H1 (cell line): Measurements from ENCODE around the gene GNLY. TPM values are rescaled to one million over a fixed set of nuclear protein-coding genes. Genes with fewer than 3 reads are reported as not detected.

ENCODE experiments used
- CTCF ChIA-PET: fragments of 300-600 bp; sonication (Branson Sonifier 250); formaldehyde crosslinking; loops from one replicate; lab custom pipeline; 2021; ENCODE audit not compliant: partially characterized antibody; lab: Charles Lee
- POLR2A ChIA-PET: fragments of 300-600 bp; sonication (Branson Sonifier 250); formaldehyde crosslinking; loops from one replicate; lab custom pipeline; 2021; ENCODE audit warnings: inconsistent platforms; ENCODE audit not compliant: partially characterized antibody; lab: Charles Lee
- DNase-seq, 2 experiments: peaks; one replicate each; pipeline versions ENCODE4 v3.0.0 to v3.0.0-alpha.2; 2010 to 2022; ENCODE audit warnings: low spot score in 2 of 2, low read depth in 1 of 2, mixed read lengths in 1 of 2
- FAIRE-seq: peaks from 2 replicates; lab custom pipeline; 2011; peaks lifted over from hg19 to GRCh38; lab: Jason Lieb, UNC
- H2AFZ ChIP-seq: 2 replicates; pipeline ENCODE4 v1.8.1; 2012; ENCODE audit warnings: low read length, inconsistent platforms
- H2AK5ac ChIP-seq: 2 replicates; pipeline ENCODE4 v1.6.1; 2013; ENCODE audit warnings: low read depth, low read length
- H2BK120ac ChIP-seq: replicated peaks from 2 replicates; pipeline ENCODE3; 2013; ENCODE audit warnings: low read depth, low read length, inconsistent platforms
- H2BK12ac ChIP-seq: 2 replicates; pipeline ENCODE4 v1.6.1; 2013; ENCODE audit warnings: low read depth, low read length
- H2BK15ac ChIP-seq: 2 replicates; pipeline ENCODE4 v1.6.1; 2013; ENCODE audit warnings: low read length
- H2BK20ac ChIP-seq: 2 replicates; pipeline ENCODE4 v1.6.1; 2013; ENCODE audit warnings: low read length
- H2BK5ac ChIP-seq: 2 replicates; pipeline ENCODE4 v1.6.1; 2013; ENCODE audit warnings: low read depth, low read length
- H3K14ac ChIP-seq: 2 replicates; pipeline ENCODE4 v1.6.1; 2013; ENCODE audit warnings: inconsistent platforms; ENCODE audit not compliant: insufficient read length
- H3K18ac ChIP-seq: 2 replicates; pipeline ENCODE4 v1.6.1; 2013; ENCODE audit warnings: low read length; ENCODE audit errors: extremely low read depth
- H3K23ac ChIP-seq: 2 replicates; pipeline ENCODE4 v1.6.1; 2013; ENCODE audit warnings: inconsistent platforms; ENCODE audit not compliant: insufficient read length
- H3K23me2 ChIP-seq: 2 replicates; pipeline ENCODE4 v1.6.1; 2013; ENCODE audit warnings: low read depth, low read length
- H3K27ac ChIP-seq: 2 replicates; pipeline ENCODE4 v1.6.1; 2011; ENCODE audit warnings: low read depth, low read length, inconsistent platforms
- H3K27me3 ChIP-seq, 4 experiments: replicated peaks in 1 of 4; 1 replicate in 1 of 4; 2 replicates in 3 of 4; pipeline versions ENCODE4 v1.6.1 to v1.8.1; 2011 to 2013; ENCODE audit warnings: low read length in 3 of 4, mild to moderate bottlenecking in 3 of 4, inconsistent platforms in 2 of 4, mixed read lengths in 2 of 4, moderate library complexity in 1 of 4; ENCODE audit not compliant: control insufficient read depth in 3 of 4, insufficient read depth in 3 of 4; ENCODE audit errors: extremely low read depth in 1 of 4
- H3K36me3 ChIP-seq, 4 experiments: 2 replicates each; pipeline versions ENCODE4 v1.6.1 to v1.8.1; 2011 to 2013; ENCODE audit warnings: mild to moderate bottlenecking in 4 of 4, low read length in 3 of 4, moderate library complexity in 2 of 4, control low read depth in 1 of 4, inconsistent platforms in 1 of 4; ENCODE audit not compliant: insufficient read depth in 4 of 4, control insufficient read depth in 2 of 4
- H3K4ac ChIP-seq: replicated peaks from 2 replicates; pipeline ENCODE3; 2013; ENCODE audit warnings: low read length, low read depth, mixed read lengths, inconsistent platforms; ENCODE audit not compliant: insufficient read length
- H3K4me1 ChIP-seq, 4 experiments: replicated peaks in 1 of 4; 1 replicate in 1 of 4; 2 replicates in 3 of 4; pipeline versions ENCODE4 v1.6.1 to v1.8.1; 2011 to 2013; ENCODE audit warnings: low read length in 3 of 4, inconsistent platforms in 2 of 4, mixed read lengths in 1 of 4; ENCODE audit not compliant: insufficient read depth in 4 of 4, control insufficient read depth in 3 of 4
- H3K4me2 ChIP-seq, 2 experiments: 2 replicates each; pipeline versions ENCODE4 v1.6.1 to v1.8.1; 2011 to 2013; ENCODE audit warnings: low read depth in 2 of 2, low read length in 2 of 2, control low read depth in 1 of 2, inconsistent platforms in 1 of 2, mild to moderate bottlenecking in 1 of 2; ENCODE audit not compliant: insufficient read depth in 1 of 2
- H3K4me3 ChIP-seq, 4 experiments: fragments of 200-600, 300-600 bp in 1 of 4; sonication (generic), shearing (Covaris generic), sonication (Bioruptor Twin) in 1 of 4; 2 replicates each; pipeline versions ENCODE4 v1.5.1 to v1.8.1; 2011 to 2016; ENCODE audit warnings: low read length in 4 of 4, low read depth in 3 of 4, control low read depth in 2 of 4, inconsistent platforms in 2 of 4, mild to moderate bottlenecking in 2 of 4, mixed read lengths in 1 of 4, moderate library complexity in 1 of 4; ENCODE audit not compliant: insufficient read depth in 2 of 4; ENCODE audit errors: extremely low read depth in 1 of 4
- H3K56ac ChIP-seq: replicated peaks from 2 replicates; pipeline ENCODE3; 2013; ENCODE audit warnings: low read depth, mild to moderate bottlenecking, mixed read lengths, low read length, inconsistent platforms; ENCODE audit not compliant: insufficient read length
- H3K79me1 ChIP-seq: 2 replicates; pipeline ENCODE4 v1.6.1; 2013; ENCODE audit warnings: low read depth, low read length, control low read depth
- H3K79me2 ChIP-seq, 2 experiments: 2 replicates each; pipeline versions ENCODE4 v1.6.1 to v1.8.1; 2012 to 2013; ENCODE audit warnings: low read length in 2 of 2, mild to moderate bottlenecking in 2 of 2, inconsistent platforms in 1 of 2; ENCODE audit not compliant: insufficient read depth in 2 of 2, control insufficient read depth in 1 of 2
- H3K9ac ChIP-seq, 4 experiments: replicated peaks in 1 of 4; 1 replicate in 1 of 4; 2 replicates in 3 of 4; pipeline versions ENCODE4 v1.6.1 to v1.8.1; 2011 to 2013; ENCODE audit warnings: low read depth in 3 of 4, low read length in 3 of 4, control low read depth in 2 of 4, mild to moderate bottlenecking in 2 of 4, moderate library complexity in 2 of 4, inconsistent platforms in 1 of 4; ENCODE audit errors: extremely low read depth in 1 of 4
- H3K9me3 ChIP-seq, 2 experiments: 2 replicates each; pipeline versions ENCODE4 v1.6.1 to v1.8.1; 2012 to 2013; ENCODE audit warnings: mild to moderate bottlenecking in 2 of 2, moderate library complexity in 2 of 2, control low read depth in 1 of 2, inconsistent platforms in 1 of 2, low read depth in 1 of 2, low read length in 1 of 2, mixed read lengths in 1 of 2; ENCODE audit not compliant: insufficient read depth in 2 of 2
- H4K20me1 ChIP-seq, 2 experiments: replicated peaks in 1 of 2; 2 replicates each; pipeline versions ENCODE3 to v1.8.1; 2011 to 2013; ENCODE audit warnings: inconsistent platforms in 2 of 2, low read length in 2 of 2, mild to moderate bottlenecking in 1 of 2; ENCODE audit not compliant: insufficient read depth in 2 of 2, control insufficient read depth in 1 of 2
- H4K5ac ChIP-seq: 2 replicates; pipeline ENCODE4 v1.6.1; 2013; ENCODE audit warnings: low read length, low read depth, mixed read lengths, inconsistent platforms; ENCODE audit not compliant: insufficient read length
- H4K8ac ChIP-seq: 2 replicates; pipeline ENCODE4 v1.8.0; 2013; ENCODE audit warnings: mild to moderate bottlenecking, moderate library complexity, low read length, inconsistent platforms; ENCODE audit not compliant: insufficient read depth; ENCODE audit errors: extremely low read depth
- H4K91ac ChIP-seq: replicated peaks from 2 replicates; pipeline ENCODE3; 2013; ENCODE audit warnings: low read length, mixed read lengths, inconsistent platforms; ENCODE audit not compliant: insufficient read length
- ASH2L ChIP-seq: fragments of 200-600, 300-600 bp; sonication (generic); IDR thresholded peaks from one replicate; pipeline ENCODE4 v1.7.1; 2017; ENCODE audit warnings: low read length
- BCL11A ChIP-seq, 2 experiments: IDR thresholded peaks; one replicate each; pipeline ENCODE4 v1.6.1; 2011; ENCODE audit warnings: low read depth in 2 of 2, low read length in 2 of 2, mild to moderate bottlenecking in 2 of 2
- FOSL1 ChIP-seq: IDR thresholded peaks from 2 replicates; pipeline ENCODE4 v1.6.1; 2011; ENCODE audit warnings: mild to moderate bottlenecking, low read depth, low read length, moderate library complexity; ENCODE audit not compliant: insufficient read depth
- RBBP5 ChIP-seq: IDR thresholded peaks from 2 replicates; pipeline ENCODE4 v1.7.1; 2012; ENCODE audit warnings: low read depth, mild to moderate bottlenecking, inconsistent platforms, low read length, moderate library complexity, borderline replicate concordance
- RFX5 ChIP-seq: IDR thresholded peaks from 2 replicates; pipeline ENCODE4 v1.6.1; 2011; ENCODE audit warnings: low read depth, low read length, improper control_type of control experiment, borderline replicate concordance
- SP4 ChIP-seq: IDR thresholded peaks from 2 replicates; pipeline ENCODE4 v1.6.1; 2012; ENCODE audit warnings: low read length, inconsistent platforms
- polyA plus RNA-seq, 7 experiments: library from polyadenylated mRNA; depleted of rRNA in 3 of 7; stranded (reverse) in 5 of 7; unstranded in 2 of 7; fragments of >200 nt in 5 of 7; fragments of 200-250 nt in 2 of 7; gene quantifications; 1 replicate in 5 of 7; 2 replicates in 1 of 7; 4 replicates in 1 of 7; pipeline versions ENCODE4 v1.2.1 to v1.2.3, GENCODE V29; 2011 to 2013; ENCODE audit warnings: missing spikeins in 2 of 7, mixed read lengths in 2 of 7
- total RNA-seq: library from RNA; stranded (reverse); fragmentation: NEBNext Ultra II Directional; extraction: Animal tissue kit (Norgen Biotek cat#: 25700); gene quantifications from 2 replicates; pipeline ENCODE4 v1.2.1, GENCODE V29; 2021
- TF ChIP-seq, protein P1 (sequence below), 3 experiments: IDR thresholded peaks; 1 replicate in 2 of 3; 2 replicates in 1 of 3; pipeline versions ENCODE4 v1.5.1 to v1.6.1; 2011; ENCODE audit warnings: low read length in 3 of 3, mild to moderate bottlenecking in 3 of 3, inconsistent platforms in 2 of 3, low read depth in 1 of 3, moderate library complexity in 1 of 3; ENCODE audit not compliant: insufficient read depth in 1 of 3; ENCODE audit errors: control extremely low read depth in 1 of 3

Gene GNLY
- total and polyA plus RNA-seq, 2 of the 8 experiments (the other 6 are each of a cell fraction or from before 2014, with no cell fraction given): 0.03 TPM; not detected in 1

DNA sequence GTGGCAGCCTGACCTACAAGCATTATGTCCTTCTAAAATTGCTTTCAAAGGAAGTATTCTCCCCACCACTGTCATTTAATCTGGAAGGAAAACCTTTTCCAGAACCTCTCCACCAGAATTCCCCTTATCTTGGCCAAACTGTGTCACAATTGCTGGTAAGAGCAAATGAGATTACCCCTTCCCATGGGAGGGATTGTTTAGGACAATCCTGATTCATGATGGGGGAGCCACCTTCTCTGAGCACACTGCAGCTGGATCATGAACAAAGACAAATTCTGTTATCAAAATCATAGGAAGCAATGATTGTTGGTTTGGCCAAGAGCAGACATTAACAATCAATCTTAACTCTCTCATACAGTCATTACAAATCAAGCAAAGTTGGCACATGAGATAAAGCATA, 41.5 kb downstream of the GNLY start:
- Histone ChIP-seq H3K56ac (no peak overlapping the region), H2BK120ac (no peak overlapping the region), H3K23me2 (no peaks in the 10 kb centered on the region), H3K27me3 (no peaks in the 10 kb centered on the region), H3K4me1 (no peaks in the 10 kb centered on the region), H3K14ac (no peak overlapping the region), H3K4me3 (no peak overlapping the region), H3K79me1 (no peaks in the 10 kb centered on the region), H2BK15ac (no peak overlapping the region), H2BK12ac (no peak overlapping the region), H3K4me2 (no peak overlapping the region), H2BK20ac (no peak overlapping the region), H4K5ac (no peak overlapping the region), H4K8ac (no peak overlapping the region), H3K18ac (no peak overlapping the region), H2AK5ac (no peak overlapping the region), H3K9ac (no peak overlapping the region), H2BK5ac (no peak overlapping the region), H3K27ac (no peak overlapping the region), H3K23ac (no peak overlapping the region), H4K91ac (no peak overlapping the region), H3K36me3 (no peaks in the 10 kb centered on the region), H3K9me3 (0 out of 4 replicates have a peak, but pooled peaks cover 0 to 3% of the 10 kb centered on the region in 2 experiments), H3K4ac (no peak overlapping the region), H3K79me2 (no peaks in the 10 kb centered on the region), H4K20me1 (no peaks in the 10 kb centered on the region), H2AFZ (no peak overlapping the region)
- ChIA-PET CTCF (interaction anchor here (0.6 to 47.8 kb wide), 7 partner anchors 9 to 973 kb away, joined by 3 to 986 read pairs (median 9); partner anchors contain the start of gene ATOH8), POLR2A (no interaction called here)
- DNase-seq (no peak), FAIRE-seq (no peak)
- TF ChIP-seq, protein P1, sequence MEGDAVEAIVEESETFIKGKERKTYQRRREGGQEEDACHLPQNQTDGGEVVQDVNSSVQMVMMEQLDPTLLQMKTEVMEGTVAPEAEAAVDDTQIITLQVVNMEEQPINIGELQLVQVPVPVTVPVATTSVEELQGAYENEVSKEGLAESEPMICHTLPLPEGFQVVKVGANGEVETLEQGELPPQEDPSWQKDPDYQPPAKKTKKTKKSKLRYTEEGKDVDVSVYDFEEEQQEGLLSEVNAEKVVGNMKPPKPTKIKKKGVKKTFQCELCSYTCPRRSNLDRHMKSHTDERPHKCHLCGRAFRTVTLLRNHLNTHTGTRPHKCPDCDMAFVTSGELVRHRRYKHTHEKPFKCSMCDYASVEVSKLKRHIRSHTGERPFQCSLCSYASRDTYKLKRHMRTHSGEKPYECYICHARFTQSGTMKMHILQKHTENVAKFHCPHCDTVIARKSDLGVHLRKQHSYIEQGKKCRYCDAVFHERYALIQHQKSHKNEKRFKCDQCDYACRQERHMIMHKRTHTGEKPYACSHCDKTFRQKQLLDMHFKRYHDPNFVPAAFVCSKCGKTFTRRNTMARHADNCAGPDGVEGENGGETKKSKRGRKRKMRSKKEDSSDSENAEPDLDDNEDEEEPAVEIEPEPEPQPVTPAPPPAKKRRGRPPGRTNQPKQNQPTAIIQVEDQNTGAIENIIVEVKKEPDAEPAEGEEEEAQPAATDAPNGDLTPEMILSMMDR (IDR thresholded peaks at IDR 0.05; ENCODE audit: control extremely low read depth in 1 of 3, insufficient read depth in 1 of 3, low read depth in 1 of 3, low read length in 3 of 3): no peak
- TF ChIP-seq BCL11A (IDR thresholded peaks at IDR 0.05; ENCODE audit: low read depth in 2 of 2, low read length in 2 of 2): no peak
- TF ChIP-seq SP4: no peak
- TF ChIP-seq RBBP5: no peak
- TF ChIP-seq FOSL1: no peak
- TF ChIP-seq ASH2L: no peak
- TF ChIP-seq RFX5: no peak
